Ureter (tissue), 1 donor: Measurements from ENCODE around the gene MAGI1. TPM values are rescaled to one million over a fixed set of nuclear protein-coding genes. Genes with fewer than 3 reads are reported as not detected.

Experiments used
- DNase-seq: peaks from one replicate; pipeline ENCODE4 v3.0.0-alpha.2; 2020; ENCODE audit warnings: low spot score
- total RNA-seq: library from RNA; stranded (reverse); gene quantifications from one replicate; pipeline ENCODE4 v1.2.4, GENCODE V29; 2023
- donor health status: DM: yes; HTN: yes; CAD: no.

Gene MAGI1
- total RNA-seq, 1 donor from 2014 or later = 45.5 TPM

DNA sequence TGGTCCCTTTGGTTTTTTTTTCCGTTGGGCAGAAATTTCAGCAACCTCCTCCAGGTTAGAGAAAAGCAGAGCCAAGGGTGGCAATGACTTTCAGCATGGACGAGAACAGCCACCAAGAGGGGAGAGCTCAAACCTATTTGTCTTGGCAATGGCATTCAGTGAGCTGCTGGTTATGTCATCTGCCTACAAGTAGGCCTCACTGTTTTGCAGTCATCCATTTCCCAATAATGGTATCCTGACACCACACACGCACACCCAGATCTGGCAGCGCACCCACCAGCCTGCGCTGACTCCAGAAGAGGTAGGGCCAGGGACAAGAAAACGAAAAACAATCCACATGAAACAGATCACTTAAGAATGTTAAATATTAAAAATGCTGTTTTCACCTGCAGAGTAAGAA, 92.3 kb downstream of the MAGI1 start:
- no peak for DNase-seq

DNA sequence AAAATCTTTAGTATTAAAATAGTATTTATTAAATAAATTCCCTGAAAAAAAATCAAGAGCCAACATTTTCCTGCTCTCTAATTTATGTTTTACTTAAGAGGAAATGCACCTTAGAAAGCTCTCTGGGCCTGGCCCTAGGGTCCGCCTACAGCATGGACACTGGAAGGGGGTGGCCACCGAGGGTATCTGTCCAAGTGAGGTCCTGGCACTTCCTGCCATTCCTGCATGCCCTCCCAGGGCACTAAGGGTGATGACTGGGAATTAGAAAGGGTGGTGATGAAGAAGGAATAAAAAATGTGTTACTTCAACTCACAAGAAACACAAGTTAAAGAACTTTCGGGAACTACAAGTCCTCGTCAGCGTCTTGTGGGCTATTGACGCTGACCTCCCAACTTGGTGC, 92.8 kb downstream of the MAGI1 start:
- no peak for DNase-seq

DNA sequence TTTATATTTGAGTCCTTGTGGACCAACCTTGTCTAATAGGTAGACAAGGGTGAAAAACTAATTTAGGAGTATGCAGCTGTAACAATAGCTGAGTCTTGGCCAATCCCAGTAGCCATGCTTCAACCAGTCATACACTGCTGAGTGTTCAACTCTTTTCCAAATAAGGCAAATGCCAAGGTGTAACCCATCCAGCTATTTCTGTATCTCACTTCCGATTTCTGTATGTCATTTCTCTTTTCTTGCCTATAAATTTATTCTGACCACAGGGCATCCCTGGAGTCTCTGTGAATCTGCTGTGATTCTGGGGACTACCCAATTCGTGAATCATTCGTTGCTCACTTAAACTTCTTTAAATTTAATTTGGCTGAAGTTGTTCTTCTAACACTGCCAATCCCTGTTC, 93.2 kb downstream of the MAGI1 start:
- DNase-seq = no peak

DNA sequence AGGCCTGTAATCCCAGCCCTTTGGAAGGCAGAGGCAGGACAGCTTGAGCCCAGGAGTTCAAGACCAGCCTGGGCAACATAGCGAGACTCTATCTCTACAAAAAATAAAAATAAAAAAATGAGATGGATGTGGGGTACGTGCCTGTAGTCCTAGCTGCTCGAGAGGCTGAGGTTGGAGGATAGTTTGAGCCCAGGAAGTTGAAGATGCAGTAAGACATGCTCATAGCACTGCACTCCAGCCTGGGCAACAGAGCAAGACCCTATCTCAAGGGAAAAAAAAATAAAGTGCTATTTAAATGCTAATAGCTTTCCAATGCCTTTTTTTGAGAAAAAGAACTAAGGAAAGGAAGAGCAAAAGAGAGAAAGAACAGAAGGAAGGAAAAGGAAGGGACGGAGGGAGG, 94.5 kb downstream of the MAGI1 start:
- no peak for DNase-seq

DNA sequence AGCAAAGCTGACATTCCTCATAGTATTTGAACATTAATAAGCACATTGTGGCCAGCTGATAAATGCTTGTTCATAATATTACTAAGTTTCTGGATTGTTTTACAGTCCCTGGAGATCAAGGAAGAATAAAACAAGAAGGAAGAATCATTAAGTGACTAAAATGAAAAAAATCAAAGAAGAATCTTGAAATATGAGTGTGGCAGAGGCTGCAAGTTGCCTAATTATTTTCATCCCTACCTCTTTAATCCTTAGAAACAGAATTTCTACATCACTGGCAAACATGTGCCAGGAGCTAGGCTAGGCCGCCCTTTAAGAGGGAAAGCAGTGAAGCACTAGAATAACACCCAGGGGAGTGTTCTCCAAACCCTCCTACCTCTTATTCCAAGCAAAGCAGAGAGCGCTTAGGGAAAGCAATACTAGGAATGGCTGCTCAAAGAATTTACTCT, 98.9 kb downstream of the MAGI1 start:
- DNase-seq = no peak

DNA sequence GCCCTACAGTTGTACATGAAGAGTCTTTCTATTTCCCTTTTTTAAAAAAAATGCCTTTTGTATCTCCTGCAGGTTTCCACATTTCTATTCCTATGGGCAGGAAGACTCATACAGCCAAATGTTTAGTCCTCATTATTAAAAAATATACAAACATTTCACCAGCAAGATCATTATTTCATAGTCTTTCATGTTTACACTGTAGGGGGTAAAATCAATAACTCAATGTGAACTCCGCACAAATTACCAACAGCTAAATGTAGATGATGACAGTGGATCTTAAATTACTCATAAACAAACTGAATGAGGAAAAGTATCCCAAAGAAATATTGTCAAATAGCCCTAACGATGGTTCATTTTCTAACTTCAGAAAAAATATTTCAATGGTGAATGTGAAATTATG, 99.5 kb downstream of the MAGI1 start:
- DNase-seq = no peak

DNA sequence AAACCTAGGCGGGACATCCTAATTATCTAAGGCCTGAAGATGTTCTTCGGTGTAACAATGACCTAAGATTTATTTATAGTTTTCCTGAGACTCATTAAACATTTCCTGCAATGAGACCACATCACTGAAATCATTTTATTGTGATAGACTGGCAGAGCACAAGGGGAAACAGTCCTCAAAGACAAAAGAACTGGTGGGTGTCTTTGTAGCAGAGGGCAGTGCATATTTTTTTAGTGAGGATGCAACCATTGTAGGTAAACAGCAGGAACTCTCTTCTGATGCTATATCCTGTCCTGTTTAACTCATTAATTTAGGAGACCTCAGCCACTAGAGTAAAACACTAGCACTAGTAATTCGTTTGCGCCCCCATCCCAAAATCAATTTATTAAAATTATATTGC, 100.0 kb downstream of the MAGI1 start:
- DNase-seq = no peak

DNA sequence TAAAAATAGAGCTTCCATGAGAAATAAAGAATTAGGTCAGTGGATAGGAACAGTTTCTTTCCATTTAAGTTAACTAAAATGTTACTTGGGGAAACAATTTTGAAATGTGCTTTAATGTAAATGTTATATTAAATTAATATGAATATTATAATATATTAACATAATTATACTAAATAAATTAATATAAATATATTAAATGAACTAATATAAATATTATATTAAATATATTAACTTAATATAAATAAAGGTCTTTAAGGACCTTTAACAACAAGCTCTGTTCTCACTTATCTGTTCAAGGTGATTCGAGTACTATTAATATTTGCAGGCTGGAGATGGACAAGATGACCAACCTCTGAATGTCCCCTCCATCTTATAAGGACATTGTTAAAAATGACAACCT, 100.6 kb downstream of the MAGI1 start:
- DNase-seq = no peak

DNA sequence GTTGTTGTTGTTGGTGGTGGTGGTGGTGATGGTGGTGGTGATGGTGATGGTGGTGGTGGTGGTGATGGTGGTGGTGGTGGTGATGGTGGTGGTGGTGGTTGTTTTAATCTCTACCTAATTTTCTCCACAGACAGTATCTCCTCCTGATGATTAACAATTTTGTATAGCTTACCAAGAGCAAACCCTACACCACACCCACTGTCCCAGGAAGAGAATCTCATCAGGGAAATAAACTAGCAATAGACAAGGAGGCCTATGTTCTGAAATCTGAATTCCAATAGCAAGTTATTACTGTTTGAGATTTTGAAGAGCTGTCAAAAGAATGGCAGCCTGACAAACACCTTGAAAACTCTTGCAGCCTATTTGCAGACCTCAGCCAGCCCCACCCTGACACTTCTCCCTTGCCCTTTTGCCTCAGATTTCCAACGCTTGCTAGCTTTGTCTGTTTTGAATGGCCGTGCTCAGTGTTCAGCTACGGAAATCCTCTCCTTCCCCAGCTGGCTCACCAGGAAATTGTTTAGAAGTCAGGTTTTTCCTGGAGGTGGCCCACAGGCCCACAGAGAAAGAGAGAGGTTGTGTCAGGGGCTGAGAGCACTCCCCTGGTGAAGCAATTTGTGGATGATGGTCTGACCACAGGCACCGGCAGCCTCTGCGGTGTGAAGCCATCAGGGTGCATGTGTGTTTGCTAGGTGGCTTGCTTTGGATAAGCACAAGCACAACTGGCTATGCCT, 101.6 kb downstream of the MAGI1 start:
- DNase-seq = no peak

DNA sequence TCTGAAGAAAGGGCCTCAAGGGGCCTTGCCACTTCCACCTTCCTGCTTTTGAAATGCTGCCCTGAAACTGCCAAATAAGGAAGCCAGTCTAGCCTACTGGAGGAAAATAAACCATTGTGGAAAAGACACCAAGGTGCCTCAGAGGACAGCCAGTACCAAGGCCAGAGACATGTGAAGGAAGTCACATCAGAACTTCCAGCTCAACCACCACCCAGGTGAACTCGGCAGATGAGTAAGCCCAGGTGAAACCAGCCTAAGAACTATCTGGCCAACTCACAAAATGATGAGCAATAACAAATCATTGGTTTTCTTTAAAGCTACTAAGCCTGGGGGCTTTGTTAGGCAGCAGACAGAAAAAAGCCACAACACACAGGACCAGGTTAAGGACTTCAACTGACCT, 103.0 kb downstream of the MAGI1 start:
- DNase-seq = no peak

DNA sequence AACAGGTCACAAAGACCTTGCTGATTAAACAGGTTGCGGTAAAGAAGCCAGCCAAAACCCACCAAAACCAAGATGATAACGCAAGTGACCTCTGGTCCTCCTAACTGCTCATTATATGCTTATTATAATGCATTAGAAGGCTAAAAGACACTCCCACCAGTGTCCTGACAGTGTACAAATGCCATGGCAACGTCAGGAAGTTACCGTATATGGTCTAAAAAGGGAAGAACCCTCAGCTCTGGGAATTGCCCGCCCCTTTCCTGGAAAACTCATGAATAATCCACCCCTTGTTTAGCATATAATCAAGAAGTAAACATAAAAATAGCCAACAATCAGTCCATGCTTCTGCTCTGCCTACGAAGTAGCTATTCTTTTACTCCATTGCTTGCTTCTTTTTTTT, 108.1 kb downstream of the MAGI1 start:
- no peak for DNase-seq

DNA sequence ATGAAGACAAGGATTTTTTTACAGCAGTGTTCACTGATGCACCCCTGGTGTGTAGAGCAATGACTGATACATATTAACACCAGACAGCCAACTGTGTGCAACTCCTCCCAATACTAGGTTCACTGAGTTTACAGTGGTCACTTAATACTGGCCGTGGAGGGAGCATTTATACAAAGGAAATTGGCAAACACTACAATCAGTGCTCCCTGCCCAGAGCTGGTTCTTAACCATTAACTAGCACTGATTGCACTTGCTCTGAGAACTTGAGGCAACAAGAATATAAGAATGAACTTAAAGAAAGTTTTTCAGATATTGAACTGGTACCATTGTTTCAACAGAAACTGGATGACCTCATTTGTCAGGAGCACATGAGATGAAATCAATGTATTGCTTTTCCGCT, 110.6 kb downstream of the MAGI1 start:
- no peak for DNase-seq

DNA sequence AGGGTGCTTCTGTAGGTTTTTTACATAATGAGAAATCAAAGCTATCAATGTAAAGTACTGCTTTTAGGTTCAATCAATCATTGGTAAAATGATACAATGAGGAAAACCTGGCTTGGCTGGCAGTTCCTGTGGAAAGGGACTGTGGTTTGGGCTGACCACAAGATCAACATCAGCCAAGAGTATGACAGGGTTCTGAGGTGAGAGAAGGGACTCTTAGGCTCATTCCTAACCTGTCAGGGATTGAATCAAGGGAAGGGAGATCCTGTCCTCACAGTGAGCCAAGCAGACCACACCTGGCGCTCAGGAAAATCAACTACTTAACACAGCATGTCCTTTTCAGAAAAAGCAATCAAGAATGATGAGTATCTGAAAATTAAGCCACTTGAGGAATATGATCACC, 111.1 kb downstream of the MAGI1 start:
- no peak for DNase-seq

DNA sequence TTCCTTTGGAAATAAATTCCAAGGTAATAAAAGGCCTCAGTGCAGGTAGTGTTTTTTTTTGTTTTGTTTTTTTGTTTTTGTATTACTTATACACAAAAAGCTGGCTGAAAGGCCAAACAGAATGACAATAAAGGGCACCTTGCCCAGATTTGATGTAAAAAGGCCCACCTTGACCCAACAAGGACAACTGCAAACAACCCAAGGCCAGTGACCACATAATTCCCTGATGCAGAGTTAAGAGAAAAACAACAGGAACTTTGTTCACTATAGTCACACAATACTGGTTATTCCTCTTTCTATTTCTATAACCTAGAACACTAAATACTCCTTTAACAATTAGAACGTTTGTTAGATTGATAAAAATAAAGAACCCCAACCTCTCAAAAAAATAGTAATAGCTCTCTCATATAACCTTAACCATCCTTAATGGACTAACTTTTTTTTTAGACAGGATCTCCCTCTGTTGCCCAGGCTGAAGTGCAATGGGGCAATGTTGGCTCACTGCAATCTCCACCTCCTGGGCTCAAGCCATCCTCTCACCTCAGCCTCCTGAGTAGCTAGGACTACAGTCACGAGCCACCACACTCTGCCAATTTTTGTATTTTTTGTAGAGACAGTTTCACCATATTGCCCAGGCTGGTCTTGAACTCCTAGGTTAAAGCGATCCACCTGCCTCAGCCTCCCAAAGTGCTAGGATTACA, 113.3 kb downstream of the MAGI1 start:
- DNase-seq = no peak

DNA sequence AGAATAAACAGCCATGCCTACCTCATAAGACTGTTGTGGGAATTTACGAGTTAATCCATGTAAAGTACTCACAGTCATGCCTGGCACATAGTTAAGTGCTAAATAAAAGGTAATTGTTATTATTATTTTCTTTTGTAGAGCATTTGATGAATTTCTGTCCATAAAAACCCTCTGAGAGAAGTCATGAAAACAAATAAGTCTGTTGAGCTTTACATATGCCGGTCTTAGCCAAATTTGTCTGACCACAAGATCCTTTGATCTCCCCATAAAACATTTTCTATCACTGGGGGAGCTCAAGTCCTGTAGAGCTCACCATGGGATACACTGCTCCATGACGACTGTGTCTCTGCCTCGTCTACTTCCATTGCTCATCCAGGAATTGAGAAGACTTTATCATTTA, 114.0 kb downstream of the MAGI1 start:
- no peak for DNase-seq

DNA sequence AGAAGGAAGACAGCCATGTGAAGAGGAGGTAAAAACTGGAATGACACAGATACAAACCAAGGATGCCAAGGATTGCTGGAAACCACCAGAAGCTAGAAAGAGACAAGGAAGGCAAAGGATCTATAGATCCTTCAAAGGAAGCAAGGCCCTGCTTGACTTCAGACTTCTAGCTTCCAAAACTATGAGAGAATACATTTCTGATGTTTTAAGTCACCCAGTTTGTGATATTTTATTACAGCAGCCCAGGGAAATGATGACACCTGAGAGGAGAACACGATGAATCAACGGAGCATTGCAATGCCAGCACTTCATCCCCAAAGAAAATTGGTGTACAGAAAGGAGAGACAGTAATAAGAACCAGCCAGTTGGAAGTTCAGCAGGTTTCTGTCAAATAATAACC, 116.3 kb downstream of the MAGI1 start:
- DNase-seq = no peak

DNA sequence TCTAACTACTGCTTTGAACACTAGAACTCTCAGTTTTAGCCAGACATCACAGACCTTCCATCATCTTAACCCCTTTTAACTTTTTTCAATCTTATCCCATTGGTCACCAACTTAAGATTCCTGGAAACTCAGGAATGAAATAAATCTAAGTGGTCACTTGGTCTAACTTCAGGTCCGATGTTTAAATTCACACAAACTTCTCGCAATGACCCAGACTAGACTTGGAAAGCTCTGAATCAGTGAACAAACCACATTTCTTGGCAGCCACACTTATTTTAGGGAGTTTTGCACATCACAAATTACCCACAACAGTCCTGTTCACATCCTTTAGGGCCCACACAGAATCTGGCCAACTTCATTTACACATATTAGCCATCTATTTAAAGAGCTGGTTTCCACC, 118.9 kb downstream of the MAGI1 start:
- DNase-seq = no peak

DNA sequence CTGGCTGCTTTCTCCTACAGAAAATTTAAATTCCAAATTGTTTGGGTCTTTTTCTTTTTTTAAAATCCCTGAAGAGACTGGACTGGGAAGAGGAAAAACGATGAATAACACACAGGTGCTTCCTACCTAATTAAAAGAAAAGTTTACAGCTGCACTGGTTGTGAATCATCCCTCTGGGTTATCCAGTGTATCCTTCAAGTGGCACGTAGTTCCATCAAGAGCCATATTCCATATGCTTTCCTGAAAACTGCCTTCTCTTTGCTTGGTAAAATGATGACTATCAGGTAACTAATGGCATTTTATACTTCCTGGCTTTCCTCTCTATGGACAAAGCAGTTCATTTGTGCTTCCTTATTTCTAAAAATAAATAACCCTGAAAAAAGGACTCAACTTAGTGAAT, 123.2 kb downstream of the MAGI1 start:
- DNase-seq = no peak

DNA sequence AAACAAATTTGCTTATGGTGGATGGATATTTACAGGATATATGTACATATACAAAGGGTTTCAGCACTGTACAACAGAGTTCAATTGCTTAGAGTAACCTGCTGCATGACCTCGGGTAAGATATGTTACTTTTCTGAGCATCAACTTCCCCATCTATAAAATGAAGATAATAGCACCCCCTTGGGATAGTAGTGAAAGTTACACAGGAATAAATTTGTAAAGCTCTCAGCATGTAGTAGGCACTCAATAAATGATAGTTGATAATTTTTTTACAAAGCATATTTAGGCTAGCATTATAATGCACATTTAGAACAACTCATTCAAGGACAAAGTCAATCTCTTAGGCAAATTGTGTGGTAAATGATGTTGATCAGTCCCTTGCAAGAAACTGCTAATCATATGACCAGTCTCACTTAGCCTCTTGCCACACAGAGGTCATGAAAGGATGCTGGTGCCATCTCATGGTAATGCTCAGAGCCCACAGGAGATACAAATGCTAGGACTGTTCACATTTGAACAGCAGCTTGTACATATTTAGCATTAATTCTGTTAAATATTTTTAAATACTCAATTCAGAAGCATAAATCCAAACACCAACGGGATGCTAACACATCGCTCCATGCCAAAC, 123.9 kb downstream of the MAGI1 start:
- DNase-seq = no peak

DNA sequence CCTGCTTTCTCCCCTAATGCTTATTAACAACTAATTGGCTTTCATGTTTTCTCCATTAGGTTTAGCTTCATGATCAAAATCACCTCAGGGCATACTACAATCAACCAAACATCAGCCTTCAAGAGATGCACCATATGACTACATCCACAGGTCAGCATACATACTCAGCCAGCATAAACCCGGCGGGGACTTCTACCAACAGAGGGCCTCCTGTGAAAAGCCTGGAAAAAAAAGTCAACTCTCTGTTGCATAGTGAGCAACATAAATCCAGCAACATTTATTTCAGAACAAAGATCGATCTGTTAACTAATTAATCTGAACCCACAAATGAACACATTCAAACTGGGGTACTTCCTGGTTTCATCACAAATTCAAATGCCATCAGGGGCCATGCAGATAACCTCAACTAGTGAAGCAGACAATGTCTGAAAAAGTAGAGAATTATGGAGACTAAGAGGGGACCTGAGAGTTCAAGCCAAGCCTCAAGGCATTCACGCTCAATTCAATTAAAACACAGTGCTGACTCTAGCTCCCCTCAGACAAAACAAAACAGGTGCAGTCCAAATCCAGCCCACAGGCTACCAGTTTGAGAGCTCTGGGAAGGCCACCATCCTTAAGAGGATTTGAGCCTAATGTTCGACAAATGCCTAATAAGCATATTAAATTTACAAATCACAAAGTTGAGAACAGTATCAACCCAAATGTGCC, 124.5 kb downstream of the MAGI1 start:
- no peak for DNase-seq

DNA sequence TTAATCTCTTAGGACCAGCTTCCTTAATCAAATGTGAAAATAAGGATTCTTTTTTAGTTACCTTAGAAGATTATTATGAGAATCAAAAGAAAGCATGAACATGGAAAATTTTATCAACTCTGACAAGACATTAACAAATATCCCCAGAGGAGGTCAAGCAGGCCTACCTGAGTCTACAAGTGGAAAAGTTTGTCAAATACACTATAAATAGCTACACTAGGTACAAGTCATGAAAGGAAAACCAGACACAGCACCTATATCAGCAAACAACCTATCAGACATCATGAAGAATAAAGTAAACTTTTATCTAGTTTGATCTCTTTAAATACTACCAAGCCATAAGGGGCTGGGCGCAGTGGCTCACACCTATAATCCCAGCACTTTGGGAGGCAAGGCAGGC, 126.1 kb downstream of the MAGI1 start:
- no peak for DNase-seq

DNA sequence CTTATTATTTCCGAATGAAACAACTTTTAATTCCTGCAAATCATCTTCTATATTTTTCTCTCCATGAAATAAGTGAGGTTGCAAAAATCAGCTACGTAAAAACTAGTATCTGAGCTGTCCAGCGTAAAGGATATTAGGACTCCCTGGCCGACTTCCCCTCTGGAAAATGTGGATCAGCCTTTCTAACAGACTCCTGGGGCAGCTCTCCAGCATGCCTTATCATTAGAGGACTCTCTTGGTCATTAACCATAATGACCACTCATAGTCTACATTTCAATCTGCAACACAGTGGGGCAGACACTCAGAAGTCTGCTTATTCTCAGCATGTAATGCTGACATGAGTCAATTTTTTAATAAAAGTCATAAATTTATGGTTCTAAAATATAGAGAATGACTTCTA, 130.1 kb downstream of the MAGI1 start:
- DNase-seq = no peak
